ENCODE data around the gene KMO.

DNA sequence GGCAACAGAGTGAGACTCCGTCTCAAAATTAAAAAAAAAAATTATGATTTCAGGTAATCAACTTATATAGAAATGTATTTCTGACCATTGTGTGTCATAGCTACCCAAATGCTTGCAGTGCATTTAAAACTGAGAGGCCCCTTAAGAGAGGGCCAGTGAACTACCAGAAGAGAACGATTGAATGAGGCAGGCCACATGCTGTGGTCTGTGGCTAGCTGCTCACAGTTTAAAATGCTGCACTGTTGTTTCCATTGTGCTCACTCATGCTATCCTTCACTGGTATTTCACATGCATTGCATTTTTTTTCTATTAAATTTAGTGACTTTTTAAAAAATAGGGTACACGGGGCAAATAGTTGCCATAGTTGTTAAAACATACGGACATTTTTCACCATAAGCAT is 82.0 kb downstream of the KMO start:
- no peak for TF ChIP-seq POLR2A (IDR thresholded peaks at IDR 0.05)
- TF ChIP-seq, protein P1, sequence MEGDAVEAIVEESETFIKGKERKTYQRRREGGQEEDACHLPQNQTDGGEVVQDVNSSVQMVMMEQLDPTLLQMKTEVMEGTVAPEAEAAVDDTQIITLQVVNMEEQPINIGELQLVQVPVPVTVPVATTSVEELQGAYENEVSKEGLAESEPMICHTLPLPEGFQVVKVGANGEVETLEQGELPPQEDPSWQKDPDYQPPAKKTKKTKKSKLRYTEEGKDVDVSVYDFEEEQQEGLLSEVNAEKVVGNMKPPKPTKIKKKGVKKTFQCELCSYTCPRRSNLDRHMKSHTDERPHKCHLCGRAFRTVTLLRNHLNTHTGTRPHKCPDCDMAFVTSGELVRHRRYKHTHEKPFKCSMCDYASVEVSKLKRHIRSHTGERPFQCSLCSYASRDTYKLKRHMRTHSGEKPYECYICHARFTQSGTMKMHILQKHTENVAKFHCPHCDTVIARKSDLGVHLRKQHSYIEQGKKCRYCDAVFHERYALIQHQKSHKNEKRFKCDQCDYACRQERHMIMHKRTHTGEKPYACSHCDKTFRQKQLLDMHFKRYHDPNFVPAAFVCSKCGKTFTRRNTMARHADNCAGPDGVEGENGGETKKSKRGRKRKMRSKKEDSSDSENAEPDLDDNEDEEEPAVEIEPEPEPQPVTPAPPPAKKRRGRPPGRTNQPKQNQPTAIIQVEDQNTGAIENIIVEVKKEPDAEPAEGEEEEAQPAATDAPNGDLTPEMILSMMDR (IDR thresholded peaks at IDR 0.05) = no peak

All from esophagus squamous epithelium (tissue), 4 donors.